Cardiac muscle cell (in vitro differentiated cells and primary cell): ENCODE measurements around the gene MSRB3. TPM values are rescaled to one million over a fixed set of nuclear protein-coding genes. Genes with fewer than 3 reads are reported as not detected.
A peak's percentile ranks its signal among the peaks of the same experiment; 100 is the strongest.

ENCODE experiments used
- DNase-seq, 2 donors: peaks; one replicate each; pipeline versions ENCODE4 v3.0.0 to v3.0.0-alpha.2; 2010 to 2017; ENCODE audit warnings: low read depth in 1 of 2, low spot score in 1 of 2
- H3K27ac ChIP-seq: fragments of 200-600 bp; sonication (generic); 2 replicates; pipeline ENCODE4 v1.5.1; 2016
- H3K27me3 ChIP-seq: fragments of 200-600 bp; sonication (generic); 2 replicates; pipeline ENCODE4 v1.6.0; 2016; ENCODE audit warnings: control low read depth
- H3K36me3 ChIP-seq: fragments of 200-600 bp; sonication (generic); 2 replicates; pipeline ENCODE4 v1.5.1; 2016; ENCODE audit warnings: control low read depth
- H3K4me1 ChIP-seq: fragments of 200-600 bp; sonication (generic); 2 replicates; pipeline ENCODE4 v1.8.1; 2017; ENCODE audit warnings: low read depth, mild to moderate bottlenecking, mixed run types
- H3K4me3 ChIP-seq: fragments of 200-600 bp; sonication (generic); 2 replicates; pipeline ENCODE4 v1.5.1; 2016; ENCODE audit warnings: mild to moderate bottlenecking
- H3K9me3 ChIP-seq: fragments of 200-600 bp; sonication (generic); 2 replicates; pipeline ENCODE4 v1.5.1; 2017; ENCODE audit warnings: low read depth, mild to moderate bottlenecking, control low read depth
- polyA plus RNA-seq: library from polyadenylated mRNA; unstranded; fragments of >200 nt; fragmentation: Nextera tagmentation; extraction: Ambion mirVana; gene quantifications from 2 replicates; pipeline ENCODE4 v1.2.1, GENCODE V29; 2016
- total RNA-seq: library from RNA; depleted of rRNA; stranded (reverse); fragments of >200 nt; gene quantifications from 2 replicates; pipeline ENCODE4 v1.2.3, GENCODE V29; 2016
- TF ChIP-seq, protein P1 (sequence below): IDR thresholded peaks from 2 replicates; pipeline ENCODE4 v1.5.1; 2012; ENCODE audit warnings: low read depth, mild to moderate bottlenecking, low read length

MSRB3 gene
- total and polyA plus RNA-seq, 2 experiments from 2014 or later = 41.0 to 72.4 TPM

DNA sequence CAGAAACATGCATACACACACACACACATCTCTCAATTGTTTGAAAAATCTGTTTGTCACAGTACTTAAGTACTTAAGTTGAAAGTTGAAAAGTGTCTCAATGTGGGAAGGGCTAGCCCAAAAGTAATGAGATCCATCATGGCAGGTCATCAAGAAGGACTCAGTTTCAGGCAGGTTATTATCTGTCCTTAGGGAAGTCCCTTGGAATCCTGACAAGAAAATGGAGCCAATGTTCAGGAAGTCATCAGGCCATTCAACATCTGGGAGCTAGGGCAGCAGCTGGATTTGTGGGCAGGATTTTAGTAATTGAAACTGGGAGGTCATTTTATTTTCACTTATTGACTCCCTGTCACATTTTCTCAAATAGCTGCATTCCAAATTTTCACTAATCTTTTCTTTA, 56.0 kb downstream of the MSRB3 start:
- H3K27ac ChIP-seq = no peak overlapping the region
- no peak overlapping the region for H3K4me3 ChIP-seq

DNA sequence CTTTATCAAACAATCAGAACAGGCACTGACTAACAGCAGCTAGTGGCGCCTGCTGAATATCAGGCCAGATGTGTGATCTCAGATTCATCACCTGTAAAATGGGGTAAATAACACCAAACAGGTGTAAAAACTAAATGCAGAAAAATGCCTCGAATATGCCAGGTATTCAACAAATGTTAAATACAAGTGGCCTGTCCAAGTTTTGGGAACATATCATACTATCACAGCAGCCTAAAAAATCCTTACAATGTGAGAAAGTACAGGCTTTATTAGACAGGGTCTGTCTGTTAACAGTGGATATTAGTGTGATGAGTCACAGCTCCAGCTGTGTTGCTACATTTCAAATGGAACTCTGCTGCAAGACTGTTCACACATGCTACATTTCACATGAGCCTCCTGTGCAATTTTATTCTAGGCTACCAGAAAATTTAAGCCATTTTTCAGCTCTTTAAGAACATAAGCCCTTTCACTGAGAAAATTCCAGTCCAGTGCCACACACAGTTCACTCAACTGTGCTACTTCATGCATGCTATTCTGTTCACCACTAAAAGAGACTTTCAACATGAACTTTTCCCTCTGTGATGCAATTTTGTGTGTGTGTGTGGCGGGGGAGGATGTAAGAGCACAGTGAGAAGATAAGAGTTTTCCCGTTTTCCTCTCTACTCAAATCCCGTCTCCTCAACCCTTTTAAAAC, 56.7 kb downstream of the MSRB3 start:
- H3K9me3 ChIP-seq = no peaks in the 10 kb centered on the region
- H3K4me1 ChIP-seq = no peaks in the 10 kb centered on the region
- peak in 1 of 2 donors; percentile 95 for DNase-seq
- H3K27ac ChIP-seq = no peak overlapping the region
- peaks cover 6% of the 10 kb centered on the region for H3K36me3 ChIP-seq
- TF ChIP-seq, protein P1, sequence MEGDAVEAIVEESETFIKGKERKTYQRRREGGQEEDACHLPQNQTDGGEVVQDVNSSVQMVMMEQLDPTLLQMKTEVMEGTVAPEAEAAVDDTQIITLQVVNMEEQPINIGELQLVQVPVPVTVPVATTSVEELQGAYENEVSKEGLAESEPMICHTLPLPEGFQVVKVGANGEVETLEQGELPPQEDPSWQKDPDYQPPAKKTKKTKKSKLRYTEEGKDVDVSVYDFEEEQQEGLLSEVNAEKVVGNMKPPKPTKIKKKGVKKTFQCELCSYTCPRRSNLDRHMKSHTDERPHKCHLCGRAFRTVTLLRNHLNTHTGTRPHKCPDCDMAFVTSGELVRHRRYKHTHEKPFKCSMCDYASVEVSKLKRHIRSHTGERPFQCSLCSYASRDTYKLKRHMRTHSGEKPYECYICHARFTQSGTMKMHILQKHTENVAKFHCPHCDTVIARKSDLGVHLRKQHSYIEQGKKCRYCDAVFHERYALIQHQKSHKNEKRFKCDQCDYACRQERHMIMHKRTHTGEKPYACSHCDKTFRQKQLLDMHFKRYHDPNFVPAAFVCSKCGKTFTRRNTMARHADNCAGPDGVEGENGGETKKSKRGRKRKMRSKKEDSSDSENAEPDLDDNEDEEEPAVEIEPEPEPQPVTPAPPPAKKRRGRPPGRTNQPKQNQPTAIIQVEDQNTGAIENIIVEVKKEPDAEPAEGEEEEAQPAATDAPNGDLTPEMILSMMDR = no peak
- no peaks in the 10 kb centered on the region for H3K27me3 ChIP-seq
- H3K4me3 ChIP-seq = no peak overlapping the region

More for the DNA sequence above, 56.0 kb downstream of the MSRB3 start:
- TF ChIP-seq, protein P1 = no peak
- Histone ChIP-seq H3K36me3 (peaks cover 6% of the 10 kb centered on the region), H3K4me1 (no peaks in the 10 kb centered on the region), H3K9me3 (no peaks in the 10 kb centered on the region), H3K27me3 (no peaks in the 10 kb centered on the region)
- DNase-seq = no peak

DNA sequence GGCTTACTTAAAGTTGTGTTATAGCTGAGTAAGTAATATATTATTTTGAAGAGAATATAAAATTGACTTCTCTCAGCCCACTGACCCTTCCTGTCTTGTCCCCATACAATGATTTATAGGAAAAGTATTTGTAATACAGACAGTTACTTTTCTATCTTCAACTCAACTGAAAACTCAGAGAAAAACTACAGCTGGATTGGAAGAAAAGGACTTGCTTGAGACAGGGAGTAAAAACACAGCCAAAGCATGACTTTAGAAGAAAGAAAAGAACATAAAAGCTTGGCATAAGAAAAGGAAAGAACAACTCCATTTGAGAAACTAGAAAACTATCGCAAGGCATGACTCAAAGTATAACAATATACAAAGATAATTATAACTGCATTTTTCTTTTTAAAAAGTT, 57.5 kb downstream of the MSRB3 start:
- Histone ChIP-seq H3K4me1 (no peaks in the 10 kb centered on the region), H3K36me3 (peaks cover 6% of the 10 kb centered on the region), H3K27ac (peak overlapping the region; percentile 41), H3K9me3 (no peaks in the 10 kb centered on the region), H3K27me3 (no peaks in the 10 kb centered on the region), H3K4me3 (no peak overlapping the region)
- TF ChIP-seq, protein P1 = no peak
- peak in 1 of 2 donors; percentile 44 for DNase-seq

DNA sequence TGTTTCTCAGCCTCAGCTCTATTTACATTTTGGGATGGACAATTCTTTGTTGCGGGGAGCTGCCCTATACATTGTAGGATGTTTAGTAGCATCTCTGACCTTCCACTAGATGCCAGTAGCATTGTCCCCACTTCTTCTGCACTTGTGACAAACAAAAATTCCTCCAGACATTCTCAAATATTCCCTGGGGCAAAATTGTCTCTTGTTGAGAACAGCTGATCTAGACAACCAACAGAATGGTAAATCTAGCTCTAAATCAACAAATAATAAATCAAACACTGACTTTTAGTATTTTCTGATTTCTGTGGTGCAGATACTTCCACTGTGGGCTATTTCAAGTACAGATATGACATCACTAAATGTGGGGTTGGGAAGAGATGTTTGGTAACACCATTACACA, 60.7 kb downstream of the MSRB3 start:
- Histone ChIP-seq H3K9me3 (no peaks in the 10 kb centered on the region), H3K4me3 (no peak overlapping the region), H3K27ac (no peak overlapping the region), H3K4me1 (no peaks in the 10 kb centered on the region), H3K27me3 (no peaks in the 10 kb centered on the region), H3K36me3 (peaks cover 3% of the 10 kb centered on the region)
- DNase-seq = no peak
- TF ChIP-seq, protein P1 = no peak

DNA sequence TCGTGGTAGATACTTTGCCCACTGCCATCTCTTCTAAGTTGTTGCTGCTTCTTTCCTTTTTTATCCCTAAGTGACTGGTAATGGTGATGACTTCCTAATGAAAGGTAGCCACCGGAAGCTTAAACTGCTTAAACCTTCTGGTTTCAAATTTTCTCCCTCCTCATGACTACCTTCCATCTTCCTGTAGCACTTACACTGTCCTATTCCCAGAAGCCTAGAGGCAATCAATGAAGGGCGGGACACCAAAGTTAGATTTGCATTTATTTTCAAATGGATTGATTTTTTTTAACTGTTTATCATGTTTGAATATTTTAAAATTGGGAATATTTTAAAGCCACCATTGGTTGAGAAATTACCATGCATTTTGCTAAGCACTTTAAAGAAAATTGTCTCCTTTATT, 64.7 kb downstream of the MSRB3 start:
- Histone ChIP-seq H3K9me3 (no peaks in the 10 kb centered on the region), H3K4me3 (no peak overlapping the region), H3K27ac (no peak overlapping the region), H3K36me3 (no peaks in the 10 kb centered on the region), H3K4me1 (no peaks in the 10 kb centered on the region), H3K27me3 (no peaks in the 10 kb centered on the region)
- DNase-seq = no peak
- TF ChIP-seq, protein P1 = no peak
